Sigmoid colon (tissue), 4 donors: ENCODE measurements around the gene PDGFA.

ENCODE experiments used
- CTCF ChIP-seq, 4 experiments: fragments of 450-650 bp in 3 of 4; fragments of 200-600 bp in 1 of 4; IDR thresholded peaks; one replicate each; pipeline ENCODE4 v1.5.1; 2016 to 2019; ENCODE audit warnings: antibody characterized with exemption in 4 of 4, mild to moderate bottlenecking in 3 of 4, moderate library complexity in 2 of 4
- EP300 ChIP-seq, 4 donors: sonication (generic); formaldehyde crosslinking; IDR thresholded peaks; one replicate each; pipeline ENCODE4 v1.6.1; 2017; ENCODE audit warnings: antibody characterized with exemption in 4 of 4
- POLR2A ChIP-seq, 2 donors: fragments of 450-650 bp; IDR thresholded peaks; one replicate each; pipeline ENCODE4 v1.6.1; 2016; ENCODE audit warnings: antibody characterized with exemption in 2 of 2, mild to moderate bottlenecking in 2 of 2, moderate library complexity in 2 of 2

- TF ChIP-seq CTCF (IDR thresholded peaks at IDR 0.05) (no peak), POLR2A (IDR thresholded peaks at IDR 0.05) (no peak), EP300 (IDR thresholded peaks at IDR 0.05) (no peak)
Measured at GRCh38 chr7:511476-512145, 8.0 kb downstream of the PDGFA start.
